GM12878 (cell line): ENCODE results near the gene PTPRU. TPM values are rescaled to one million over a fixed set of nuclear protein-coding genes. Genes with fewer than 3 reads are reported as not detected.

ENCODE experiments used
- ATAC-seq: fragments of 200-7000 bp; cut with Tn5 transposase; 3 replicates; pipeline ENCODE4 v1.9.1; 2020; ENCODE audit warnings: mild to moderate bottlenecking, moderate library complexity
- BruUV-seq: library from RNA; stranded (reverse); fragments of 400-500 nt; replicated peaks from 2 replicates; lab custom pipeline; 2021; lab: Mats Ljungman, UMichigan
- CTCF ChIA-PET: fragments of 300-600 bp; sonication (Branson Sonifier 250); formaldehyde crosslinking; extraction: SDS; loops from one replicate; lab custom pipeline; 2021; ENCODE audit warnings: inconsistent platforms; lab: Yijun Ruan, JAX
- POLR2A ChIA-PET: fragments of 350-600 bp; formaldehyde crosslinking; extraction: SDS; loops from one replicate; lab custom pipeline; 2021; ENCODE audit warnings: inconsistent platforms; lab: Charles Lee
- RAD21 ChIA-PET: fragments of 300-600 bp; sonication (Branson Sonifier 250); formaldehyde crosslinking; loops from one replicate; lab custom pipeline; 2023; ENCODE audit warnings: antibody characterized with exemption; ENCODE audit not compliant: unreplicated experiment; lab: Charles Lee
- SMC1A ChIA-PET: fragments of 300-600 bp; sonication (Branson Sonifier 250); formaldehyde crosslinking; loops from one replicate; lab custom pipeline; 2023; ENCODE audit not compliant: unreplicated experiment, uncharacterized antibody; lab: Charles Lee
- DNase-seq: peaks from one replicate; pipeline ENCODE4 v3.0.0-alpha.2; 2011; ENCODE audit warnings: low read depth, low spot score
- FAIRE-seq: peaks from 3 replicates; lab custom pipeline; 2011; peaks lifted over from hg19 to GRCh38; lab: Jason Lieb, UNC
- H2AFZ ChIP-seq: 2 replicates; pipeline ENCODE4 v1.6.0; 2011; ENCODE audit warnings: low read depth, low read length, control low read depth; ENCODE audit not compliant: control insufficient read depth
- H3K27ac ChIP-seq: 2 replicates; pipeline ENCODE4 v1.5.1; 2011; ENCODE audit warnings: control low read depth; ENCODE audit not compliant: control insufficient read depth, insufficient read depth
- H3K27me3 ChIP-seq, 2 experiments: replicated peaks in 1 of 2; 2 replicates each; pipeline versions ENCODE4 v1.6.0 to v1.6.1; 2011; ENCODE audit warnings: low read length in 1 of 2; ENCODE audit not compliant: control insufficient read depth in 2 of 2, insufficient read depth in 2 of 2
- H3K36me3 ChIP-seq, 2 experiments: 2 replicates each; pipeline ENCODE4 v1.5.1; 2011; ENCODE audit warnings: low read length in 1 of 2; ENCODE audit not compliant: control insufficient read depth in 2 of 2, insufficient read depth in 2 of 2
- H3K4me1 ChIP-seq: 2 replicates; pipeline ENCODE4 v1.6.1; 2011; ENCODE audit warnings: mild to moderate bottlenecking, low read length, moderate library complexity, mixed read lengths; ENCODE audit not compliant: control insufficient read depth, insufficient read depth
- H3K4me2 ChIP-seq: 2 replicates; pipeline ENCODE4 v1.6.0; 2011; ENCODE audit warnings: control low read depth; ENCODE audit not compliant: control insufficient read depth, insufficient read depth
- H3K4me3 ChIP-seq: fragments of 200-600 bp; sonication (generic); 2 replicates; pipeline ENCODE4 v1.5.1; 2016
- H3K79me2 ChIP-seq: 2 replicates; pipeline ENCODE4 v1.6.0; 2011; ENCODE audit warnings: low read length; ENCODE audit not compliant: control insufficient read depth, insufficient read depth
- H3K9ac ChIP-seq: 2 replicates; pipeline ENCODE4 v1.8.0; 2011; ENCODE audit warnings: low read length, control low read depth, mixed read lengths; ENCODE audit not compliant: control insufficient read depth, insufficient read depth
- H3K9me3 ChIP-seq: replicated peaks from 3 replicates; pipeline ENCODE4 v1.5.1; 2011; ENCODE audit warnings: mild to moderate bottlenecking, low read length; ENCODE audit not compliant: control insufficient read depth, insufficient read depth
- H4K20me1 ChIP-seq: 2 replicates; pipeline ENCODE4 v1.6.0; 2011; ENCODE audit not compliant: control insufficient read depth, insufficient read depth
- BCL11A ChIP-seq: IDR thresholded peaks from 2 replicates; pipeline ENCODE4 v1.6.1; 2011; ENCODE audit warnings: low read depth, low read length
- BHLHE40 ChIP-seq, 2 experiments: fragments of 450-650 bp in 1 of 2; IDR thresholded peaks; 2 replicates each; pipeline ENCODE4 v1.6.1; 2011 to 2017; ENCODE audit warnings: low read depth in 2 of 2, borderline replicate concordance in 1 of 2, improper control_type of control experiment in 1 of 2, low read length in 1 of 2, mild to moderate bottlenecking in 1 of 2
- CREM ChIP-seq: IDR thresholded peaks from 2 replicates; pipeline ENCODE4 v1.6.1; 2014; ENCODE audit warnings: antibody characterized with exemption, low read depth
- GATAD2B ChIP-seq: fragments of 450-650 bp; conservative IDR thresholded peaks from 2 replicates; pipeline ENCODE4 v1.6.1; 2017; ENCODE audit warnings: low read depth, mild to moderate bottlenecking, moderate library complexity
- KLF5 ChIP-seq: fragments of 450-650 bp; IDR thresholded peaks from 2 replicates; pipeline ENCODE4 v1.6.1; 2014; ENCODE audit warnings: mild to moderate bottlenecking; ENCODE audit not compliant: partially characterized antibody
- MYC ChIP-seq: IDR thresholded peaks from 2 replicates; pipeline ENCODE4 v1.6.1; 2011; ENCODE audit warnings: mild to moderate bottlenecking, low read length, moderate library complexity, inconsistent platforms; ENCODE audit not compliant: insufficient read depth, insufficient replicate concordance, insufficient read length, severe bottlenecking
- NBN ChIP-seq: fragments of 450-650 bp; IDR thresholded peaks from 2 replicates; pipeline ENCODE4 v1.6.1; 2016
- NR2C2 ChIP-seq: IDR thresholded peaks from 2 replicates; pipeline ENCODE4 v1.6.1; 2011; ENCODE audit warnings: borderline replicate concordance, low read depth; ENCODE audit not compliant: control insufficient read depth, insufficient read length
- SIN3A ChIP-seq: IDR thresholded peaks from 2 replicates; pipeline ENCODE4 v1.6.1; 2012; ENCODE audit warnings: low read depth, low read length, improper control_type of control experiment
- SMAD1 ChIP-seq: fragments of 450-650 bp; IDR thresholded peaks from 2 replicates; pipeline ENCODE4 v1.6.1; 2018; ENCODE audit warnings: mild to moderate bottlenecking, low read depth; ENCODE audit not compliant: partially characterized antibody
- SREBF2 ChIP-seq: IDR thresholded peaks from 2 replicates; pipeline ENCODE4 v1.6.1; 2012; ENCODE audit warnings: mild to moderate bottlenecking, low read length
- TARDBP ChIP-seq: IDR thresholded peaks from 2 replicates; pipeline ENCODE4 v1.6.1; 2016; ENCODE audit warnings: borderline replicate concordance
- YY1 ChIP-seq: IDR thresholded peaks from 2 replicates; pipeline ENCODE4 v1.6.1; 2011; ENCODE audit warnings: low read depth, mild to moderate bottlenecking, low read length
- ZNF207 ChIP-seq: fragments of 450-650 bp; IDR thresholded peaks from 2 replicates; pipeline ENCODE4 v1.6.1; 2014; ENCODE audit warnings: antibody characterized with exemption, mild to moderate bottlenecking, borderline replicate concordance
- WGBS: methylation state at CpG from one replicate; pipeline ENCODE4 v1.1.6; 2016; ENCODE audit warnings: low lambda C conversion rate; ENCODE audit not compliant: insufficient replicate concordance, insufficient coverage; ENCODE audit errors: missing lambda C conversion rate; 5-methylcytosine and 5-hydroxymethylcytosine counted together
- in situ Hi-C: fragments of 300-500 bp; cut with MboI; formaldehyde crosslinking; loops from 9 replicates; pipeline ENCODE4 v1.14.3; 2018; ENCODE audit warnings: mixed read lengths
- intact Hi-C: fragments of 100-400 bp; cut with micrococcal nuclease; formaldehyde crosslinking; loops from one replicate; pipeline ENCODE4 v1.14.2; 2022; ENCODE audit not compliant: unreplicated experiment
- polyA plus RNA-seq, 11 experiments: library from polyadenylated mRNA; depleted of rRNA in 4 of 11; unstranded in 6 of 11; stranded (reverse) in 5 of 11; fragments of >200 nt; fragmentation: Nextera tagmentation in 4 of 11; fragmentation: Illumina TruSeq in 1 of 11; extraction: Ambion mirVana in 4 of 11; extraction: Trizol in 1 of 11; gene quantifications; 1 replicate in 1 of 11; 2 replicates in 10 of 11; pipeline versions ENCODE4 v1.2.1 to v1.2.3, GENCODE V29; 2011 to 2016; ENCODE audit warnings: inconsistent platforms in 2 of 11, missing spikeins in 2 of 11, low read depth in 1 of 11
- total RNA-seq, 4 experiments: library from RNA; depleted of rRNA in 3 of 4; stranded (reverse); fragments of >200 nt in 3 of 4; fragmentation: Illumina TruSeq in 1 of 4; extraction: Trizol in 1 of 4; gene quantifications; 2 replicates each; pipeline versions ENCODE4 v1.2.1 to v1.2.3, GENCODE V29; 2013 to 2021
- TF ChIP-seq, protein P1 (sequence below): IDR thresholded peaks from 2 replicates; pipeline ENCODE4 v1.6.1; 2011; ENCODE audit warnings: low read depth, mild to moderate bottlenecking, low read length, moderate library complexity, borderline replicate concordance; ENCODE audit errors: extremely low read depth
- TF ChIP-seq, protein P2 (sequence below): IDR thresholded peaks from 2 replicates; pipeline ENCODE4 v1.6.1; 2011; ENCODE audit warnings: borderline replicate concordance, low read depth, mild to moderate bottlenecking, moderate library complexity, mixed read lengths, low read length; ENCODE audit not compliant: insufficient read depth; ENCODE audit errors: extremely low read length
- TF ChIP-seq, protein P3 (sequence below): fragments of 450-650 bp; IDR thresholded peaks from 2 replicates; pipeline ENCODE4 v1.6.1; 2017; ENCODE audit warnings: mild to moderate bottlenecking, moderate library complexity

The PTPRU gene
- total and polyA plus RNA-seq, 10 of the 15 experiments (the other 5 are each of a cell fraction or from before 2014, with no cell fraction given): 0.04 to 2.5 (median 0.73) TPM

DNA sequence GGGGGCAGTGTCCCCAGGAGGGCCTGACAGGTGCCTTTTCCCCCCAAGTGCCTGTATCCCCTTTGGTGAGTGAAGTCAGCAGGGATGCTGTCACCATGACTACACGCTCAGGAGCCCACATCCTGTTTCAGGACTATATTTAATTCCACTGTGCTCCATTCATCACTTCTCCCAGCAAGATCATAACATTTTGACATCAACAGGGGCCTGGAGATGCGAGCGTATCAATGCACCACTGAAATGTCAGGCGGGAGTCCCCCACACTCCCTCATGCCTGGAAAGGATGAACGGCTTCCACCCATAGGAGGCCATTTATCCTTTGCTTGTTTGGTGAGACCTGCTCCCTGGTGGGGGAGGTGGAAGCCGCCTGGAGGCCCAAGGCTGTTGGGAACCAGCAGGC is 119.1 kb downstream of the PTPRU start:
- H3K27me3 ChIP-seq: no peaks in the 10 kb centered on the region; a peak in 1 of 4 replicates
- ATAC-seq (no peak), FAIRE-seq (no peak), DNase-seq (no peak)
- ChIA-PET POLR2A (no interaction called here), SMC1A (no interaction called here), CTCF (no interaction called here), RAD21 (no interaction called here)
- H3K4me2 ChIP-seq: no peak overlapping the region
- no peak overlapping the region for H2AFZ ChIP-seq
- intact Hi-C loops (no loop called here), in situ Hi-C loops (no loop called here)
- H3K27ac ChIP-seq: no peak overlapping the region
- WGBS: 15% methylated on average over 6 of the region's 6 CpGs
- no peaks in the 10 kb centered on the region for H3K36me3 ChIP-seq
- no peaks in the 10 kb centered on the region for H4K20me1 ChIP-seq
- no TSS peak for BruUV-seq
- no peak overlapping the region for H3K9ac ChIP-seq
- H3K4me3 ChIP-seq: no peak overlapping the region
- no peaks in the 10 kb centered on the region for H3K4me1 ChIP-seq
- H3K9me3 ChIP-seq: no peaks in the 10 kb centered on the region
- TF ChIP-seq YY1 (no peak), NBN (no peak), SREBF2 (no peak), TARDBP (no peak), SIN3A (no peak), BHLHE40 (IDR thresholded peaks at IDR 0.05; ENCODE audit: borderline replicate concordance in 1 of 2, low read depth in 2 of 2, low read length in 1 of 2) (no peak), GATAD2B (no peak), KLF5 (no peak), MYC (no peak), CREM (no peak), ZNF207 (no peak), BCL11A (no peak), NR2C2 (no peak), SMAD1 (no peak)
- TF ChIP-seq, protein P1, sequence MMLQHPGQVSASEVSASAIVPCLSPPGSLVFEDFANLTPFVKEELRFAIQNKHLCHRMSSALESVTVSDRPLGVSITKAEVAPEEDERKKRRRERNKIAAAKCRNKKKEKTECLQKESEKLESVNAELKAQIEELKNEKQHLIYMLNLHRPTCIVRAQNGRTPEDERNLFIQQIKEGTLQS: no peak
- TF ChIP-seq, protein P2, sequence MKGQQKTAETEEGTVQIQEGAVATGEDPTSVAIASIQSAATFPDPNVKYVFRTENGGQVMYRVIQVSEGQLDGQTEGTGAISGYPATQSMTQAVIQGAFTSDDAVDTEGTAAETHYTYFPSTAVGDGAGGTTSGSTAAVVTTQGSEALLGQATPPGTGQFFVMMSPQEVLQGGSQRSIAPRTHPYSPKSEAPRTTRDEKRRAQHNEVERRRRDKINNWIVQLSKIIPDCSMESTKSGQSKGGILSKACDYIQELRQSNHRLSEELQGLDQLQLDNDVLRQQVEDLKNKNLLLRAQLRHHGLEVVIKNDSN: no peak
- TF ChIP-seq, protein P3, sequence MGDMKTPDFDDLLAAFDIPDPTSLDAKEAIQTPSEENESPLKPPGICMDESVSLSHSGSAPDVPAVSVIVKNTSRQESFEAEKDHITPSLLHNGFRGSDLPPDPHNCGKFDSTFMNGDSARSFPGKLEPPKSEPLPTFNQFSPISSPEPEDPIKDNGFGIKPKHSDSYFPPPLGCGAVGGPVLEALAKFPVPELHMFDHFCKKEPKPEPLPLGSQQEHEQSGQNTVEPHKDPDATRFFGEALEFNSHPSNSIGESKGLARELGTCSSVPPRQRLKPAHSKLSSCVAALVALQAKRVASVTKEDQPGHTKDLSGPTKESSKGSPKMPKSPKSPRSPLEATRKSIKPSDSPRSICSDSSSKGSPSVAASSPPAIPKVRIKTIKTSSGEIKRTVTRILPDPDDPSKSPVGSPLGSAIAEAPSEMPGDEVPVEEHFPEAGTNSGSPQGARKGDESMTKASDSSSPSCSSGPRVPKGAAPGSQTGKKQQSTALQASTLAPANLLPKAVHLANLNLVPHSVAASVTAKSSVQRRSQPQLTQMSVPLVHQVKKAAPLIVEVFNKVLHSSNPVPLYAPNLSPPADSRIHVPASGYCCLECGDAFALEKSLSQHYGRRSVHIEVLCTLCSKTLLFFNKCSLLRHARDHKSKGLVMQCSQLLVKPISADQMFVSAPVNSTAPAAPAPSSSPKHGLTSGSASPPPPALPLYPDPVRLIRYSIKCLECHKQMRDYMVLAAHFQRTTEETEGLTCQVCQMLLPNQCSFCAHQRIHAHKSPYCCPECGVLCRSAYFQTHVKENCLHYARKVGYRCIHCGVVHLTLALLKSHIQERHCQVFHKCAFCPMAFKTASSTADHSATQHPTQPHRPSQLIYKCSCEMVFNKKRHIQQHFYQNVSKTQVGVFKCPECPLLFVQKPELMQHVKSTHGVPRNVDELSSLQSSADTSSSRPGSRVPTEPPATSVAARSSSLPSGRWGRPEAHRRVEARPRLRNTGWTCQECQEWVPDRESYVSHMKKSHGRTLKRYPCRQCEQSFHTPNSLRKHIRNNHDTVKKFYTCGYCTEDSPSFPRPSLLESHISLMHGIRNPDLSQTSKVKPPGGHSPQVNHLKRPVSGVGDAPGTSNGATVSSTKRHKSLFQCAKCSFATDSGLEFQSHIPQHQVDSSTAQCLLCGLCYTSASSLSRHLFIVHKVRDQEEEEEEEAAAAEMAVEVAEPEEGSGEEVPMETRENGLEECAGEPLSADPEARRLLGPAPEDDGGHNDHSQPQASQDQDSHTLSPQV: no peak
- no peaks in the 10 kb centered on the region for H3K79me2 ChIP-seq
